ENCODE results near the gene TIAM2. TPM values are rescaled to one million over a fixed set of nuclear protein-coding genes. Genes with fewer than 3 reads are reported as not detected.
"Not testable (repeated sequence)": the region's sequence is repeated elsewhere in the genome, so short reads cannot be mapped to it uniquely, and the experiment has no call there.

Gene TIAM2
- total RNA-seq, 1 experiment from 2014 or later = 9.1 TPM

DNA sequence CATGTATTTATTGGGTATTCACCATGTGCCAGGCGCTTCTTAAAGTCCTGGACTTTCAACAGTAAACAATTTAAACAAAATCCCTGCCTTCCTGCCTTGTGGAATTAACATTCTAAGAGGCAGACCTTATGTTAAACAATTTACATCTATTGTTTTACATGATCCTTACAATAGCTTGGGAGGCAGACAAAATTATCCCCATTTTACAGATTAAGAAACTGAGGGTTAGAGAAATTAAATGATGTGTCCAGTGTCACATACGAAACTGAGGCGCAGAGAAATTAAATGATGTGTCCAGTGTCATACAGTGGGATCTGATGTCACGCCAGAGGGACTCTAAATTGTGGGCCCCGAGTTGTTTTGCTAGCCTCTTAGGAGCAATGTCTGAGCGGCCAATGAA is 105.5 kb downstream of the TIAM2 start:
- Histone ChIP-seq H3K27ac (ENCODE audit: low read depth, low read length, poor library complexity, severe bottlenecking) (no peak overlapping the region), H3K27me3 (replicated peaks; ENCODE audit: insufficient read depth, low read depth, low read length, poor library complexity) (no peaks in the 10 kb centered on the region), H3K36me3 (ENCODE audit: insufficient read depth, low read length, poor library complexity, severe bottlenecking) (no peaks in the 10 kb centered on the region), H3K9me3 (ENCODE audit: low read depth, low read length, poor library complexity, severe bottlenecking) (no peaks in the 10 kb centered on the region), H3K4me3 (ENCODE audit: low read depth, low read length, poor library complexity, severe bottlenecking) (no peak overlapping the region), H3K4me1 (ENCODE audit: insufficient read depth, low read length, poor library complexity, severe bottlenecking) (no peaks in the 10 kb centered on the region)
- intact Hi-C loops (cut with micrococcal nuclease; ENCODE audit: unreplicated experiment) = no loop called here
- POLR2A ChIA-PET (ENCODE audit: low non-redundant PET) = no interaction called here
- TF ChIP-seq EZH2 (IDR thresholded peaks at IDR 0.05; ENCODE audit: borderline replicate concordance, low read depth, low read length, poor library complexity, severe bottlenecking) (no peak), CTCF (conservative IDR thresholded peaks at IDR 0.05; ENCODE audit: low read depth, low read length) (no peak)
- CTCF ChIA-PET = no interaction called here
- no peak for DNase-seq (ENCODE audit: low spot score)
- BruUV-seq (replicated peaks) = no TSS peak

- peak; percentile 29 for DNase-seq (ENCODE audit: low spot score)
- H3K36me3 ChIP-seq (ENCODE audit: insufficient read depth, low read length, poor library complexity, severe bottlenecking); H3K27ac ChIP-seq (ENCODE audit: low read depth, low read length, poor library complexity, severe bottlenecking); BruUV-seq (replicated peaks); H3K4me1 ChIP-seq (ENCODE audit: insufficient read depth, low read length, poor library complexity, severe bottlenecking); H3K27me3 ChIP-seq (replicated peaks; ENCODE audit: insufficient read depth, low read depth, low read length, poor library complexity); POLR2A ChIA-PET (ENCODE audit: low non-redundant PET); H3K4me3 ChIP-seq (ENCODE audit: low read depth, low read length, poor library complexity, severe bottlenecking); intact Hi-C loops (cut with micrococcal nuclease; ENCODE audit: unreplicated experiment); H3K9me3 ChIP-seq (ENCODE audit: low read depth, low read length, poor library complexity, severe bottlenecking): not testable (repeated sequence)
- CTCF ChIA-PET = interaction anchor here (0.7 kb wide), 1 partner anchor 13 kb away, joined by 5 read pairs; no protein-coding TSS in a partner anchor
Observed at GRCh38 chr6:155103083-155103645, 108.0 kb downstream of the TIAM2 start.

DNA sequence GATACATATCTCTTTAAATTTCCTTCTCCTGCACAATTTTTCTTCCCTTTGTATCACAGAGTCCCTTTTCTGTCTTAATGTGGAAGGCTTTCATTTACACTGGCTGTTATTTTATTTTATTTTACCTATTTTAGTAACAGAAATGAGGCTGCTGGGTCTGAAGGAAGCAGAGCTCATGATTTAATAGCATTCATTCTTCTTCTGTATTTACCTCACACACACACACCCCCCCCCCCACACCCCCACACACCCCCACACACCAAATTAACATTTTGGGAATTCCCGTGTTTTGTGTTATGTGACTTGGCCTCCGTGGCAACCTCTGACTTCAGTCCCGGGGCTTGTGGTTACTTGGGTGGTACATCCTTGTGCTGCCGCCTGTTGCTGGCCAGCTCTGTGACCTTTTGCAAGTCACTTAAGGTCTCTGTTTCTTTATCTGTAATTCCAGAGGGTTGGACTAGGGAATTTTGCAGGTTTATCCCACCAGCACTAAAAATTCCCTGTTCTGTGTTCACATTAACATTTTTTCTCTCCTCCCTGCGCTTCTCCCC is 108.8 kb downstream of the TIAM2 start:
- BruUV-seq (replicated peaks) = no TSS peak
- DNase-seq (ENCODE audit: low spot score) = no peak
- Histone ChIP-seq H3K36me3 (ENCODE audit: insufficient read depth, low read length, poor library complexity, severe bottlenecking) (no peaks in the 10 kb centered on the region), H3K4me3 (ENCODE audit: low read depth, low read length, poor library complexity, severe bottlenecking) (no peak overlapping the region), H3K27me3 (replicated peaks; ENCODE audit: insufficient read depth, low read depth, low read length, poor library complexity) (no peaks in the 10 kb centered on the region), H3K9me3 (ENCODE audit: low read depth, low read length, poor library complexity, severe bottlenecking) (no peaks in the 10 kb centered on the region), H3K4me1 (ENCODE audit: insufficient read depth, low read length, poor library complexity, severe bottlenecking) (no peaks in the 10 kb centered on the region), H3K27ac (ENCODE audit: low read depth, low read length, poor library complexity, severe bottlenecking) (no peak overlapping the region)
- ChIA-PET CTCF (no interaction called here), POLR2A (ENCODE audit: low non-redundant PET) (no interaction called here)
- TF ChIP-seq CTCF (conservative IDR thresholded peaks at IDR 0.05; ENCODE audit: low read depth, low read length) (no peak), EZH2 (IDR thresholded peaks at IDR 0.05; ENCODE audit: borderline replicate concordance, low read depth, low read length, poor library complexity, severe bottlenecking) (no peak)
- intact Hi-C loops (cut with micrococcal nuclease; ENCODE audit: unreplicated experiment) = no loop called here

Data from A673 (cell line).